CD4-positive, alpha-beta T cell (primary cell): ENCODE measurements around the gene FRMD5. TPM values are rescaled to one million over a fixed set of nuclear protein-coding genes. Genes with fewer than 3 reads are reported as not detected.

ENCODE experiments used
- ATAC-seq: fragments of 200-7000 bp; cut with Tn5 transposase; one replicate; pipeline ENCODE4 v1.10.0; 2022; ENCODE audit warnings: mild to moderate bottlenecking; ENCODE audit not compliant: poor library complexity
- CTCF ChIA-PET: fragments of 350-600 bp; sonication (Branson Sonifier 250); formaldehyde crosslinking; loops from one replicate; lab custom pipeline; 2021; ENCODE audit warnings: antibody characterized with exemption, inconsistent platforms; lab: Charles Lee
- POLR2A ChIA-PET: fragments of 350-600 bp; sonication (Branson Sonifier 250); formaldehyde crosslinking; loops from one replicate; lab custom pipeline; 2021; ENCODE audit warnings: antibody characterized with exemption, inconsistent platforms; lab: Charles Lee
- DNase-seq, 14 experiments: peaks; one replicate each; pipeline ENCODE4 v3.0.0-alpha.2; 2013 to 2020; ENCODE audit warnings: mixed read lengths in 2 of 14
- H3K27ac ChIP-seq, 2 donors: one replicate each; pipeline versions ENCODE4 v1.5.1 to v1.7.0; 2013; ENCODE audit warnings: low read length in 2 of 2, low read depth in 1 of 2, mild to moderate bottlenecking in 1 of 2
- H3K27me3 ChIP-seq, 2 experiments: 1 replicate in 1 of 2; 2 replicates in 1 of 2; pipeline versions ENCODE4 v1.6.1 to v1.7.0; 2013; ENCODE audit warnings: low read length in 2 of 2, control low read depth in 1 of 2, mild to moderate bottlenecking in 1 of 2, moderate library complexity in 1 of 2; ENCODE audit not compliant: insufficient read depth in 2 of 2, control insufficient read depth in 1 of 2
- H3K36me3 ChIP-seq: one replicate; pipeline ENCODE4 v1.6.1; 2013; ENCODE audit warnings: low read length, control low read depth; ENCODE audit not compliant: insufficient read depth
- H3K4me1 ChIP-seq: one replicate; pipeline ENCODE4 v1.6.1; 2013; ENCODE audit warnings: low read length, control low read depth; ENCODE audit not compliant: insufficient read depth
- H3K4me3 ChIP-seq: one replicate; pipeline ENCODE4 v1.5.1; 2013; ENCODE audit warnings: mild to moderate bottlenecking, low read length, moderate library complexity
- H3K9me3 ChIP-seq, 2 experiments: 1 replicate in 1 of 2; 2 replicates in 1 of 2; pipeline versions ENCODE4 v1.6.1 to v1.7.0; 2013; ENCODE audit warnings: low read length in 2 of 2, mild to moderate bottlenecking in 2 of 2, control low read depth in 1 of 2, moderate library complexity in 1 of 2; ENCODE audit not compliant: control insufficient read depth in 1 of 2, insufficient read depth in 1 of 2
- H3K27ac Mint-ChIP-seq: one replicate; pipeline ENCODE4 v1.8.0; 2020; ENCODE audit warnings: mixed read lengths
- H3K27me3 Mint-ChIP-seq: one replicate; pipeline ENCODE4 v1.8.0; 2021; ENCODE audit warnings: mixed read lengths
- H3K36me3 Mint-ChIP-seq: one replicate; pipeline ENCODE4 v1.8.0; 2021; ENCODE audit warnings: low read depth, mixed read lengths
- H3K4me1 Mint-ChIP-seq: one replicate; pipeline ENCODE4 v1.8.0; 2021; ENCODE audit warnings: low read depth, mixed read lengths
- H3K4me3 Mint-ChIP-seq: one replicate; pipeline ENCODE4 v1.8.0; 2020; ENCODE audit warnings: mild to moderate bottlenecking, mixed read lengths
- H3K9me3 Mint-ChIP-seq: one replicate; pipeline ENCODE4 v1.8.0; 2020; ENCODE audit warnings: mixed read lengths
- intact Hi-C, 2 experiments: fragments of 100-400 bp; cut with DNase I in 1 of 2; cut with micrococcal nuclease in 1 of 2; formaldehyde crosslinking; loops; one replicate each; pipeline versions ENCODE4 v1.15.1 to v1.9.0; 2023 to 2025; cut with DNase I, micrococcal nuclease
- total RNA-seq, 174 experiments: library from RNA in 2 of 174; stranded (reverse) in 2 of 174; gene quantifications; one replicate each; pipeline ENCODE4 v1.2.3 and lab custom pipeline; 2021 to 2026
- TF ChIP-seq, protein P1 (sequence below): fragments of 200-600 bp; IDR thresholded peaks from one replicate; pipeline ENCODE4 v1.8.0; 2022; ENCODE audit warnings: antibody characterized with exemption, mild to moderate bottlenecking

FRMD5 gene
- total RNA-seq, 2 experiments from 2014 or later: not detected

DNA sequence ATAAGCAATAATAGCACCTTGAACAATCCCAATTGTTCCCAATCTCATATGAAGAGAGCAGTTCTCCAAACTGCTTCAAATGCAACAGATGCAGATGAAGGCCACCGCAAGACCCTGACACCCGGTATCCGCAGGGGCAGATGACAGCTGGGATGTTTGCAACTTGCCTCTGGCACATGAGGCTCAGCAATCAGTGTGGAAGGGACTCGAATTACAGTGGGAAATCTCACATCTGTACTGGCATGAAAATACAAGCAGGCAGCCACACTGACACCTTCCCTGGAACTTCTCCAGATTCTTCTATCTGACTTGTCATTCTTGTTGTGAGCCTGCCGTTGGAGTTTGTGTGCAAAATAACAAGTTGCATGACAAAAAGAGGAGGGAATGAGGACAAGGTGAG is 299.5 kb downstream of the FRMD5 start:
- Histone ChIP-seq H3K4me3 (no peak overlapping the region), H3K4me1 (no peaks in the 10 kb centered on the region), H3K27ac (no peak overlapping the region), H3K27me3 (no peaks in the 10 kb centered on the region), H3K36me3 (no peaks in the 10 kb centered on the region), H3K9me3 (no peaks in the 10 kb centered on the region)
- TF ChIP-seq, protein P1, sequence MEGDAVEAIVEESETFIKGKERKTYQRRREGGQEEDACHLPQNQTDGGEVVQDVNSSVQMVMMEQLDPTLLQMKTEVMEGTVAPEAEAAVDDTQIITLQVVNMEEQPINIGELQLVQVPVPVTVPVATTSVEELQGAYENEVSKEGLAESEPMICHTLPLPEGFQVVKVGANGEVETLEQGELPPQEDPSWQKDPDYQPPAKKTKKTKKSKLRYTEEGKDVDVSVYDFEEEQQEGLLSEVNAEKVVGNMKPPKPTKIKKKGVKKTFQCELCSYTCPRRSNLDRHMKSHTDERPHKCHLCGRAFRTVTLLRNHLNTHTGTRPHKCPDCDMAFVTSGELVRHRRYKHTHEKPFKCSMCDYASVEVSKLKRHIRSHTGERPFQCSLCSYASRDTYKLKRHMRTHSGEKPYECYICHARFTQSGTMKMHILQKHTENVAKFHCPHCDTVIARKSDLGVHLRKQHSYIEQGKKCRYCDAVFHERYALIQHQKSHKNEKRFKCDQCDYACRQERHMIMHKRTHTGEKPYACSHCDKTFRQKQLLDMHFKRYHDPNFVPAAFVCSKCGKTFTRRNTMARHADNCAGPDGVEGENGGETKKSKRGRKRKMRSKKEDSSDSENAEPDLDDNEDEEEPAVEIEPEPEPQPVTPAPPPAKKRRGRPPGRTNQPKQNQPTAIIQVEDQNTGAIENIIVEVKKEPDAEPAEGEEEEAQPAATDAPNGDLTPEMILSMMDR: no peak
- ChIA-PET POLR2A (no interaction called here), CTCF (no interaction called here)
- ATAC-seq: no peak
- no peak for DNase-seq
- Mint-ChIP-seq H3K27ac (no peak overlapping the region), H3K36me3 (no peaks in the 10 kb centered on the region), H3K27me3 (no peaks in the 10 kb centered on the region), H3K4me1 (no peaks in the 10 kb centered on the region), H3K9me3 (no peaks in the 10 kb centered on the region), H3K4me3 (no peak overlapping the region)
- intact Hi-C loops: no loop called here

- DNase-seq: no peak
- Histone ChIP-seq H3K4me3 (no peak overlapping the region), H3K27ac (no peak overlapping the region), H3K27me3 (no peaks in the 10 kb centered on the region), H3K36me3 (no peaks in the 10 kb centered on the region), H3K9me3 (no peaks in the 10 kb centered on the region), H3K4me1 (no peaks in the 10 kb centered on the region)
- ChIA-PET POLR2A (no interaction called here), CTCF (no interaction called here)
- TF ChIP-seq, protein P1: no peak
- Mint-ChIP-seq H3K9me3 (no peaks in the 10 kb centered on the region), H3K4me3 (no peak overlapping the region), H3K36me3 (no peaks in the 10 kb centered on the region), H3K4me1 (no peaks in the 10 kb centered on the region), H3K27ac (no peak overlapping the region), H3K27me3 (no peaks in the 10 kb centered on the region)
- no peak for ATAC-seq
- intact Hi-C loops: no loop called here
Measured at GRCh38 chr15:43893956-43894355, 301.1 kb downstream of the FRMD5 start.

DNA sequence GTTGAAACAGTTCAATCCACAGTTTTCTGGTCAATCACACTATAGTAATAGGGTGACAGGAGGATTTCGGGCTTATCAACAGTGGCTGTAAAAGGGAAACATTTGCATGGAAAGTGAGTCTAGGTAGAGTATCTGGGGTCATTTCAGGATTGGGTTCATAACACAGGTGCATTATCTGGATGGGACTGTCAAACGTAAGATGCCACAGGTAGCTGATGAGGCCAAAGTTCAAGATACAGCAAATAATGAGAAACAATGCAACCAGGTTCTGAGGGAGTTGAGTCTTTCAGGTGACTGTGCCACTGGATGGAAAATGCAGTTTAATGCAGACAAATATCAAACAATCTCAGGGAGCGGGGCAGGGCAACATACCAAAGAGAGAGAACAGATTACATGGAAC is 306.0 kb downstream of the FRMD5 start:
- Mint-ChIP-seq H3K4me3 (no peak overlapping the region), H3K4me1 (no peaks in the 10 kb centered on the region), H3K27ac (no peak overlapping the region), H3K27me3 (no peaks in the 10 kb centered on the region), H3K9me3 (no peaks in the 10 kb centered on the region), H3K36me3 (no peaks in the 10 kb centered on the region)
- H3K9me3 ChIP-seq: no peaks in the 10 kb centered on the region
- ATAC-seq (no peak), DNase-seq (no peak)
- H3K27ac ChIP-seq: no peak overlapping the region
- ChIA-PET CTCF (no interaction called here), POLR2A (no interaction called here)
- H3K4me3 ChIP-seq: no peak overlapping the region
- no peaks in the 10 kb centered on the region for H3K27me3 ChIP-seq
- no peaks in the 10 kb centered on the region for H3K36me3 ChIP-seq
- intact Hi-C loops: no loop called here
- H3K4me1 ChIP-seq: no peaks in the 10 kb centered on the region
- TF ChIP-seq, protein P1: no peak
